Limb (tissue), 2 donors: ENCODE measurements around the gene NLRP9.

ENCODE experiments used
- DNase-seq, 2 donors: peaks; one replicate each; pipeline ENCODE4 v3.0.0-alpha.2; 2016; ENCODE audit errors: extremely low spot score in 2 of 2

The NLRP9 gene

DNA sequence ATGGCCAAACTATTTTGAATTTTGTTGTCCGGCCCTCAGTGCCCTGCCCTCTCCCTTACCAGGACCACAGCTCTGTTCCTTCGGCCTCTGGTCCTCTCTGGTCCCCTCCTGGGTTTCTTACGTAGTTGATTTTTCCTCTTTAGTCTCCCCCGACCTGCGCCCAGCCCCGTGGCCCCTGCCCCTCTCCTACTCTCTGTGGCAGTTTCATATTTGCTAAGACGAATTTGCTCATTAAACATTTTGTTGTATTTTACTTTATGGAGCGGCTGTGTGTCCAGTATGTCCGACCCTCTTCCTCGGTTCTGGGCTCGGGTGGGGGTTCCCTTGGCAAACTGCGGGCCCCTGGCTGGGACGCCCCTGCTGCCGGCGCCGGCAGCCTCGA, 63.8 kb downstream of the NLRP9 start:
- DNase-seq: no peak

DNA sequence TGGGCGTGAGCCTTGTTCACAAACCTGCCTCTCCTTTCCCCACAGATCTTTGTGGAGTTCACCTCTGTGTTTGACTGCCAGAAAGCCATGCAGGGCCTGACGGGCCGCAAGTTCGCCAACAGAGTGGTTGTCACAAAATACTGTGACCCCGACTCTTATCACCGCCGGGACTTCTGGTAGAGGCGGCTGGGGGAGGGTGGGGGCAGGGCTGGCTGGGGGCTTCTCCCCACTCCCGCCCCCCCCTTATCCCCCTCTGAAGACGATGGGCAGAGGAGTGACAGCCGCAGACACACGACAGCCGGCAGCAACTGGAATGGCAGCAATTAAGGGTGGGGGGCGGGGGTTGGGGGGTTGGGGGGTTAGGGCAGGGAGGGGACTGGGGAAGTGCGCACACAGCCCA, 64.3 kb downstream of the NLRP9 start:
- no peak for DNase-seq

DNA sequence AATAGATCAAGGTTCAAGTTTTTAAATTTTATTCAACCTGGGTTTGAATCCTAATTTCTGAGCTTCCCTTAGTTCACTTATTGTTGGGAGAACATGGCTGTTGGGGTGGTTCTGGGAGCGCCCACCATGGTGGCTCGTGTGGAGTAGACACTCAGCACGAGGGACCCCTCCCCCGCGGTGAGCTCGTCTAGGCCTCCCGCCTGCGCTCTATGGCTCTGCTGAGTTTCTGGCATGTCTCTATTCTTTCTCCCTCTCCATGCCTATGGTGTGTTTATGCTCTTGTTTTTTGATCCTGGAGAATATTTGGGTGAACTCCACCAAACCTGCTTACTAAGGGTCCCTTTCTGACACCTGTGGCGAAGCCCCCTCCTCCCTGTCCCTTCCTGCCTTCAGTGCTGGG, 64.7 kb downstream of the NLRP9 start:
- DNase-seq: no peak

DNA sequence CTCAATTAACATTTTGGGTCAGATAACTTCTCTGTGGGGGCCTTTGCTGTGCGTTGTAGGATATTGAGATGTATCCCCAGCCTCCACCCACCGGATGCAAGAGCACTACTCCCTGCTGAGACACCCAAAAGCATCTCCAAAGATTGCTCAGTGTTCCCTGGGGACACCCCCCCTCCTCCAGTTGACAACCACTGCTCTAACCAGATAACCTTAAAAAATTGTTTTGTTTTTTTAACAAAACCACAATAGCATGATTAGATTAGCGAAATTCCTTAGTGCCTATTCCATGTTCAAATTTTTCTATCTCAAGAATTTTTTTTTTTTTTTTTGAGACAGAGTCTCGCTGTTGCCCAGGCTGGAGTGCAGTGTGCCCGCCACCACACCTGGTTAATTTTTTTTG, 65.8 kb downstream of the NLRP9 start:
- DNase-seq: no peak

DNA sequence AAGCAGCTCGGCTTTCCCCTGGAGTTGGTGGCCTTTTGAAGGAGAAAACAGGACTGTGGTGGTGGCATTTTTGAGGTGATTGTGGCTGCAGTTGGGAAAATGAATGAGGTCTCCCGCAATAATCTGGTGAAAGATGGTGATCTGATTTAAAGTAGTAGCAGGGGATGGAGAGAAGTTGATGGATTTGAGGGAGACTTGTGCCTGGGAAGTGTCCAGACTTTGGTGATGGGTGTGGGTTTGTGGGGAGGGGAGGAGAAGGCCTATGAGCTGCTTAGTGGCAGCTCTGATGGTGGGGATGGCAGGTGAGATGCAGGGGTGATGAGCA, 67.2 kb downstream of the NLRP9 start:
- no peak for DNase-seq

DNA sequence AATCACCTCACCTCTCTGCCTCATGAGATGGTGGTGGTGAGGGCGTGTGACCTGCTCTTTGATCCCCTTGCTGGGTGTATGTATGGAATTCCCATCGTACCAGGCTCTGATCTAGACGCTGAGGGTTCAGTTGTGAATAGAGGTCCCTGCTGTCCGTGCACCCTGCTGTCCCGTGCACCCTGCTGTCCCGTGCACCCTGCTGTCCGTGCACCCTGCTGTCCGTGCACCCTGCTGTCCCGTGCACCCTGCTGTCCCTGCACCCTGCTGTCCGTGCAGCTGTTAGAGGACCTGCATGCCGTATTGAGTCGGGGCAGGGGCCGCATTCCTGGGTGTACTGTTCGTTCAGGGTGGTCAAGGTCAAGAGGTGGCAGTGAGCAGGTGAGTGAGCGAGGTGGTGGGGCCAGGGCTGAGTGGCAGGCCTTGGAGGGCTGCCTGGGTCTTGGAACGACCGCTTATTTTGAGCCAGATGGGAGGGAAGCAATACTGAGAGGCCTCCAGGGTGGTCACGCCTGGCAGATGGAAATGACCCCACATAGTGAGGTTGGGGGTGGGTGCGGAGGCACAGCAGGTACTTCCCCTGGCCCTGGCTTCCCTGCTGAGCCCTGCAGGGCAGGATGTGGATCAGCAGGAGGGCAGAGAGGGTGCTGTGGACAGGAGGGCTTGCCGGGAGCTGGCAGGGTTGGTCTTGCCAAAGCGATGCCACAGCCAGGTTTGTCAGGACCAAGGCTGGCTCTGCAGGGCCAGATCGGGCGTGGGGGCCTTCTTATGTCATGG, 67.7 kb downstream of the NLRP9 start:
- DNase-seq: peak in 1 of 2 donors; percentile 80

DNA sequence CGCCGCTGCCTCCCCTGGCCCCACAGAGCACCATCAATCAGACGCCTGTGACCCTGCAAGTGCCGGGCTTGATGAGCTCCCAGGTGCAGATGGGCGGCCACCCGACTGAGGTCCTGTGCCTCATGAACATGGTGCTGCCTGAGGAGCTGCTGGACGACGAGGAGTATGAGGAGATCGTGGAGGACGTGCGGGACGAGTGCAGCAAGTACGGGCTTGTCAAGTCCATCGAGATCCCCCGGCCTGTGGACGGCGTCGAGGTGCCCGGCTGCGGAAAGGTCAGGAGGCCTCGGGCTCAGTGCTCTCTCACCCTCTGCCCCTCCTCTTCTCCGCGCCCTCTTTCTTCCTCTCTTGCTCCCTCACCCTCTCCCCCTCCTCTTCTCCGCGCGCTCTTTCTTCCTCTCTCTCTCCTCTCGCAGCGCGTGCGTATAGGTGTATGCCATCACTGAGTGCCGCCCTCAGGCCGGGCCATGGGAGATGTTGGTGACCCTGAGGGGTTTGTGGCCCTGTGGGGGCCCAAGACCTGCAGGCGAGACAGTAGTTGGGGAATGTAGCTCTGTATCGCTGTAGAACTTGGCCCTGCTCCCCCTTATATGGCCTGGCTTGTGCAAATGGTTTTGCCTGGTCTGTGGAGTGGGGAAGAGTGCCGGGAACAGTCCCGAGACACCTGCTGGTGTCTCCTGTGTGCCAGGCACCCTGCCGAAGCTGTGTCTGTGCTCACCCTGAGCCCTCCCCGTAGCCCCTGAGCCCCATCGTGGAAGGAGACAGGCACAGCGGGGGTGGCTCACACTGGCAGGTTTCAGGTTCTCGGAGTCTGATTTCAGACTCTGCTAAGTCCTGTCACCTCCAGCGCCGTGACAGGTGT, 68.6 kb downstream of the NLRP9 start:
- no peak for DNase-seq

DNA sequence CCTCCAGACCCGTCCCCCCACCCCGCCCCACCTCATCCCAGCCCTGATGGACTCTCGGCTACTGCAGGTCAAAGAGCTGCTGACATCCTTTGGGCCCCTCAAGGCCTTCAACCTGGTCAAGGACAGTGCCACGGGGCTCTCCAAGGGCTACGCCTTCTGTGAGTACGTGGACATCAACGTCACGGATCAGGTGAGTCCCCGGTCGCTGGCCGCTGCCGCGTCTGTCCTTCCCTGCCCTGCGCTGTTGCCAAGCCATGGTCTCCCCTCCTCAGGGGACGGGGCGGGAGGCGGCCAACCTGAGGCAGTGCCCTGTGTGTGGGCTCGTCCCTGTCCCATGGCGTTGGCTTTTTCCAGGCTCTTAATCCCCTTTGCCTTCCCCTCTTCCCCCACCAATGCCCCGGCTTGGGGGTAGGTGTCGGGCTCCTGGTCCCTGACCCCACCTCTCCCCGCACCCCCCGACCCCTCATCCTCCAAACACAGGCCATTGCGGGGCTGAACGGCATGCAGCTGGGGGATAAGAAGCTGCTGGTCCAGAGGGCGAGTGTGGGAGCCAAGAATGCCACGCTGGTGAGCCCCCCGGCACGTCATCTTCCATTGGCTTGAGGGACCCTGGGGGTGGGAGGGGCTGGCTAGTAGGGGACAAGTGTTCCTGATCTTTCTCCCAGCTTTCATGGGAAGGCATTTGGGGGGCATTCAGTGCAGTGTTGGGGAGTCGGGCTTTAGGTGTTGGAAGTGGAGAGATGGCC, 69.4 kb downstream of the NLRP9 start:
- no peak for DNase-seq

DNA sequence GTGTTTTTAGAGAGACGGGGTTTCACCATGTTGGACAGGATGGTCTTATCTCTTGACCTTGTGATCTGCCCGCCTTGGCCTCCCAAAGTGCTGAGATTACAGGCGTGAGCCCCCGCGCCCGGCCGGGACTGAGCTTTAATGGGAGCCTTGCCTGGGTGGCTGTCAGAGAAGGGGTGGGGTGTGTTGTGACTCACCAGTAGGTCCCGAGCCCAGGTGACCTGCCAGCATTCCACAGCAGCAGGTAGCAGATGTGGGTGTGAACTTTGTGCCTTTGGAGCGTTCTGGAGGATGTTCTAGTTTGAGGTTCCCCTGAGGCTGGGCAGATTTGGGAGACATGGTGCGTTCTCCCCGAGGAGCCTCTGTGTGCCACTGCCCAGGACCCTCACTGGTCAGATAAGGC, 70.2 kb downstream of the NLRP9 start:
- no peak for DNase-seq

DNA sequence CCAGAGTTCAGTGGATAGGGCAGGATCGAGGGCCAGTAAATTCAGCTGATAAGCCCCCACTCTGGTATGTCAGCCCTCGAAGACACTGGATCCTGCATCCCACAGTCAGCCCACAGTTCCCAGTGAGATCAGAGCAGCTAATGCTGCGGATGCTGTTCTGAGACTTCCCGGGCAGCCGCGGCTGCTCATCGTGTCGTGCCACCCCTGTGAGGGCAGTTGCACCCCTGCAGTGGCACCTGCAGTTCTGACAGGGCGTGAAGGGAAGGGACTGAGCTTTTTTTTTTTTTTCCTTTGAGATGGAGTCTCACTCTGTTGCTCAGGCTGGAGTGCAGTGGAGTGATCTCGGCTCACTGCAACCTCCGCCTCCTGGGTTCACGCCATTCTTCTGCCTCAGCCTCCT, 70.7 kb downstream of the NLRP9 start:
- no peak for DNase-seq

DNA sequence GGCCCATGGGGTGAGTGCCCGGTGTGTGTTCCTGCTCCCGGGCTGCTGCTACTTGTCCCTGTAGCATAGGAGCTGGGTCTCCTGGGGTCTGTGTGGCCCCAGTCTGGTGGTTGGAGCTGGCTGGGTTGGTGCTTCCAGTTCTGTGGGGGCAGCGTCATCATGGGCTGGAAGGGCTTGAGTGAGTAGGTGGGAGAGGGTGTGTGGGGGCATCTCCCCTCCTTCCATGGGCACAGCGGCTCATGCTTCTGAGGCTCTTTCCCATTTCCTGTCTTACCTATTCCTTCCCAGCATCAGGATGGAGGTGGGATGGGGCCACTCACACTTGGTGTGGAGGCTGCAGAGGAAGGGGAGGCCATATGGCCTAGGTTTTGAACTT, 71.2 kb downstream of the NLRP9 start:
- no peak for DNase-seq

DNA sequence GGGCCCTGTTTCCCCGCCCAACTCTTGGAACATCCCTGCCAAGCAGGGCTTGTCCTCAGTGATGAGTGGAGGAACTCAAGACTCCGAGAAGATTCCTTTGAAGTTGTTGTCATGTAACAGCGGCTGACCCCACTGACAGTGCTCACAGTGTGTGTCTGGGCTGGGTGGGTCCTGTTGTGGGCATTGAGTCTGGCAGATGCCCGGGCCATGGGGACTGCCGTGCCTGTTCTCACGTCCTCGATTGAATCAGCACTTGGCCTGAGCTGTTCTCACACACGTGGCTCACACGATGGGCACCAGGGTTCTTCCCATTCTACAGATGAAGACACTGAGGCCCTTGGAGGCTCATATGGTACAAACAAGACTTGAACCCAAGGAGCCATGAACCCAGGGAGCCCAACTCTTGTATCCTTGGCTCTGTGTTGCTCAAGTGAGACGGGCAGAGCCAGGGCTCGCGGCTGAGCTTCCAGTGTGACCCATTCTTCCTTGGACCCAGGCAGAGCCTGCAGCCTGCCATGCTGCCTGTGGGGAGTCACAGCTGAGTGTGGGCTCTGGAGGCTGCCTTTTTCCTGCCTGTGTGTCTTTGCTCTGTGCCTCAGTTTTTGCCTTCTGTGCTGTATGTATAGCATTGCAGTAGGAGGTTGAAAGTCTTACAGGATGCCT, 71.7 kb downstream of the NLRP9 start:
- DNase-seq: no peak

DNA sequence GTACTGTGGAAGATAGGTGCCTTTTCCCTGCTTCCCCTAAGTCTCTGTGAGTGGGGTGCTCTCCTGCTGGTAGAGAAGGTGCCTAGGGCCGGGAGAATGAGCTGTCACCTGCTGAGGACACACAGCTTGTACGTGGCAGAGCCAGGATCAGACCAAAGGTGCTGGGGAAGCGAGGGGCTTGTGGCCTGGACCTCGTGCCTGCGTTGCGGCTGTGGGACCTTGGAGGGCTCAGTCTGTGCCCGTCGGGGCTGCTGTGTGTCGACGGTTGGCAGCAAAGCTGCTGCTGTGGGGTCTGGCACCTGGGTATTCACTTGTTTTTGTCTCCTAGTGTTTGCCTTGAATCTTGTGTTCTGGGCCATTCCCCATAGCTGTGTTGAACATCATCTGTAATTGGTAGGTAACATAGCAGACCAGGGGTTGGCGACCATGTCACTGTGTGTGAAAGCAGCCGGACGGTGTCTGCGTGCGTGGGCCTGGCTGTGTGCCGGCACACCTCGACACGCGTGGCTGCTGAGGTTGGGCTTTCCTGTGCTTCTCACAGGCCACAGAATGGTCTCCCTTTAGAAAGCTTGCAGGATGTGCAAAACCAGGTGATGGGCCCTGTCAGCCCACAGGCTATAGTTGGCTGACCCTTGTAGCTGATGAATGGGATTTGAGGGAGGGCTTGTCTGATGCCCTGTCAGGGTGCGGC, 74.2 kb downstream of the NLRP9 start:
- no peak for DNase-seq

DNA sequence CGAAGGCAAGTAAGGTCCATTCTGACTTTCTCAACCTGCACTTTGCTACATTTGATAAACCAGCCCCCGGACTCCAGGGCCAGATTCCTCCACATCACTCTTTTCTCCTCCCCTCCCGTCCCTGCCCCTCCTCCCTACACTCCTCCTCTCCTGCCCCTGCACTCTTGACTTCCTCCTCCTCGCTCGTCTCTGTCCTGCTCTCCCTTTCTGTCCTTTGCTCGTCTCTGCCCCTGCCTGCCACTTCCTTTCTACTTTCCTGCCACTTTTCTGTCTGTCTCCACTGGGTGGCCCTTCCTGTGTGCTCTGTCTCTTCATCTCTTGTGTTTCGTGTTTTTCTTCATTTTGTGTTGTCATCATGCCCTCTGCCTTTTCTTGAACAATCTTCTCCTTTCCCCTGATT, 76.4 kb downstream of the NLRP9 start:
- DNase-seq: no peak

DNA sequence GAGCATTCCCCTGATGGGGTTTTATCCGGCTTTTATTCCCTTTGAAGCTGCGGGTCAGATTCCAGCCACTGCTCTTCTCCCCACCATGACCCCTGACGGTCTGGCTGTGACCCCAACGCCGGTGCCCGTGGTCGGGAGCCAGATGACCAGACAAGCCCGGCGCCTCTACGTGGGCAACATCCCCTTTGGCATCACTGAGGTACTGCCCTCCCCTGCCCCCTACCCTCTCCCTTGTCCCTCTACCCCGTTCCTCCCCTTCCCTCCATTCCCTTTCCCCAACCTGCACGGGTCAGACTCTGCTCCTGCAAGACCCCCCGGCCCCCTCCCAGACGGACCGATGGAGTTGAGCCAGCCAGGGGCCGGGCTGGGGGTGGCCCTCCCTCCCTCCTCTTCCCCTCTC, 77.2 kb downstream of the NLRP9 start:
- DNase-seq: no peak

DNA sequence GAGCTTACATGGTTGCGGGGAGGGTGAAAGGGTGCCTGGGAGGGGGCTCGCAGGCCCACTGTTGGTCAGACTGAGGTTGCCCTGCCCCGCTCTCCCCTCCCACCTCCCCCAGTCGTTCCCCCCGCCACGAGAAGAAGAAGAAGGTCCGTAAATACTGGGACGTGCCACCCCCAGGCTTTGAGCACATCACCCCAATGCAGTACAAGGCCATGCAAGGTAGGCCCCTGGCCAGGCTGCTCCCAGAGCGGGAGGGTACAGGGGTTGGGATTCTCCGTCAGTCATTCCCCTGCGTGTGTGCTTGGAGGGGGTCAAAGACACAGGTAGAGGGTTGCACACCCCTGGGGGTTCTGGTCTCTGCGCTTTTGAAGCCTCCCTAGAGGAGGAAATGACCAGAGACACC, 77.8 kb downstream of the NLRP9 start:
- no peak for DNase-seq

DNA sequence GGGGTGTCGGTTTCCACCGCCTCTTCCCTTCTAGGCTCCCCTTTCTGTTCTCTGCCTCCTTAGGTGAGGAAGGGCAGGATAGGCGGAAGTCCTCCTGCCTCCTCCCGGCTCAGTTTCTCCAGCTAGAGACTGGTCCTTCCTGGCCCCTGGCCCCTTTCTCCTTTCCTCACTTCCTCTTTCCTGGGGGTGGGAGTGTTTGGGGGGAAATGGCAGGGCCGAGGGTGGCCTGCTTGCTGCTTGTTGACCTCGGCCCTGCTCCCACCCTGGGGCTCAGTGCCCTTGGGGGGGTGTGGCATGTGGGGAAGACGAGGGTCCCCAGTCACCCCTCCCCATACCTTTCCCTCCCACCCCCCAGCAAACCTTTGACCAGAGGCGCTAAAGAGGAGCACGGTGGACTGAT, 78.4 kb downstream of the NLRP9 start:
- no peak for DNase-seq

DNA sequence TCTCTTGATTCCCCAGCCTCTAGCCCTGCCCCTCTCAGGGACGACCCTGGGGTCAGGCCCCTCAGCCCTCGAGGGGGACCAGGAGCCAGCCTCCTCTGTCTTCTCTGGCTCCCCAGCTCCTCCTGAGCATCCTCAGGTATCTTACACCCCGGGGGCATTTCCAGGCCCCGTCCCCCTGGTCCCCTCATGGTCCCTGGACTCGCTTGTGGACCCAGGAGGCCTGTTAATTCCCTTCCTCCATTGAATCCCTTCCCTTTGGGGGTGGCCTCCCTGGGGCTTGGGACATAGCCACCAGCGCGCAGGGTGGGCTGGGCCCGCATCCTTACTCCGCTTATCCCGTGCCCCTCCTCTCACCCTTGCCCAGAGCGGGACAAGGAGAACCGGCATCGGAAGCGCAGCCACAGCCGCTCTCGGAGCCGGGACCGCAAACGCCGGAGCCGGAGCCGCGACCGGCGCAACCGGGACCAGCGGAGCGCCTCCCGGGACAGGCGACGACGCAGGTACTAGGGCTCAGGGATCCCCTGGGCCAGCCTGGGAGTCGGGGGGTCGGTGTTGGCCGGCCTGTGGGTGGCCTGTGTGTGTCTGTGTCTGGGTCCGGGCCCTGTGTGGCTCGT, 79.2 kb downstream of the NLRP9 start:
- no peak for DNase-seq
